GM12878 (cell line): Measurements from ENCODE around the gene KIRREL3. TPM values are rescaled to one million over a fixed set of nuclear protein-coding genes. Genes with fewer than 3 reads are reported as not detected.

Experiments used
- HDAC6 ChIP-seq: fragments of 200-600 bp; sonication (generic); IDR thresholded peaks from one replicate; pipeline ENCODE4 v1.8.0; 2017; ENCODE audit warnings: antibody characterized with exemption; ENCODE audit not compliant: unreplicated experiment
- HSF1 ChIP-seq: fragments of 150-350 bp; IDR thresholded peaks from 2 replicates; pipeline ENCODE4 v1.6.1; 2014; ENCODE audit warnings: mild to moderate bottlenecking, low read depth, low read length
- JUND ChIP-seq: IDR thresholded peaks from 2 replicates; pipeline ENCODE4 v1.6.1; 2012; ENCODE audit warnings: low read depth, mild to moderate bottlenecking, low read length, improper control_type of control experiment, moderate library complexity
- SKIL ChIP-seq: fragments of 450-650 bp; IDR thresholded peaks from 2 replicates; pipeline ENCODE4 v1.6.1; 2017; ENCODE audit warnings: mild to moderate bottlenecking, low read depth, inconsistent platforms; ENCODE audit not compliant: poor library complexity, severe bottlenecking
- SPI1 ChIP-seq: IDR thresholded peaks from 2 replicates; pipeline ENCODE4 v1.6.1; 2011; ENCODE audit warnings: low read depth, mild to moderate bottlenecking, low read length, moderate library complexity, borderline replicate concordance; ENCODE audit not compliant: insufficient read depth
- ZBTB40 ChIP-seq: fragments of 450-650 bp; IDR thresholded peaks from 2 replicates; pipeline ENCODE4 v1.6.1; 2016; ENCODE audit warnings: mild to moderate bottlenecking, moderate library complexity, borderline replicate concordance
- ZNF622 ChIP-seq: fragments of 450-650 bp; IDR thresholded peaks from 2 replicates; pipeline ENCODE4 v1.6.1; 2017; ENCODE audit warnings: mild to moderate bottlenecking, inconsistent platforms
- polyA plus RNA-seq, 11 experiments: library from polyadenylated mRNA; depleted of rRNA in 4 of 11; unstranded in 6 of 11; stranded (reverse) in 5 of 11; fragments of >200 nt; fragmentation: Nextera tagmentation in 4 of 11; fragmentation: Illumina TruSeq in 1 of 11; extraction: Ambion mirVana in 4 of 11; extraction: Trizol in 1 of 11; gene quantifications; 1 replicate in 1 of 11; 2 replicates in 10 of 11; pipeline versions ENCODE4 v1.2.1 to v1.2.3, GENCODE V29; 2011 to 2016; ENCODE audit warnings: inconsistent platforms in 2 of 11, missing spikeins in 2 of 11, low read depth in 1 of 11
- total RNA-seq, 4 experiments: library from RNA; depleted of rRNA in 3 of 4; stranded (reverse); fragments of >200 nt in 3 of 4; fragmentation: Illumina TruSeq in 1 of 4; extraction: Trizol in 1 of 4; gene quantifications; 2 replicates each; pipeline versions ENCODE4 v1.2.1 to v1.2.3, GENCODE V29; 2013 to 2021

The KIRREL3 gene
- total and polyA plus RNA-seq, 10 of the 15 experiments (the other 5 are each of a cell fraction or from before 2014, with no cell fraction given): under 0.01 TPM; not detected in 9

- TF ChIP-seq ZBTB40 (no peak), SKIL (no peak), HDAC6 (no peak), HSF1 (no peak), SPI1 (no peak), ZNF622 (no peak), JUND (no peak)
These were observed 48.9 kb upstream of the KIRREL3 start (continued) for GRCh38 chr11:127049486-127049885.
